Keratinocyte (primary cell): ENCODE measurements around the gene GCC2. TPM values are rescaled to one million over a fixed set of nuclear protein-coding genes. Genes with fewer than 3 reads are reported as not detected.

Experiments used
- DNase-seq: peaks from one replicate; pipeline ENCODE4 v3.0.0-alpha.2; 2011; ENCODE audit warnings: low read depth, missing footprints, low spot score
- FAIRE-seq: peaks from 2 replicates; lab custom pipeline; 2011; peaks lifted over from hg19 to GRCh38; lab: Jason Lieb, UNC
- H2AFZ ChIP-seq: 2 replicates; pipeline ENCODE4 v1.6.0; 2012; ENCODE audit warnings: low read length, control low read depth, inconsistent platforms; ENCODE audit not compliant: control insufficient read depth
- H3K27ac ChIP-seq: 2 replicates; pipeline ENCODE4 v1.5.1; 2011; ENCODE audit warnings: low read length; ENCODE audit not compliant: control insufficient read depth, insufficient read depth
- H3K27me3 ChIP-seq: 3 replicates; pipeline ENCODE4 v1.6.0; 2011; ENCODE audit warnings: low read length; ENCODE audit not compliant: control insufficient read depth, insufficient read depth; ENCODE audit errors: extremely low read depth
- H3K36me3 ChIP-seq, 2 experiments: 2 replicates in 1 of 2; 3 replicates in 1 of 2; pipeline ENCODE4 v1.5.1; 2011; ENCODE audit warnings: low read length in 2 of 2, mild to moderate bottlenecking in 1 of 2; ENCODE audit not compliant: control insufficient read depth in 2 of 2, insufficient read depth in 2 of 2; ENCODE audit errors: extremely low read depth in 1 of 2
- H3K4me1 ChIP-seq: 3 replicates; pipeline ENCODE4 v1.5.1; 2011; ENCODE audit warnings: low read length; ENCODE audit not compliant: control insufficient read depth, insufficient read depth; ENCODE audit errors: extremely low read depth
- H3K4me2 ChIP-seq: 3 replicates; pipeline ENCODE4 v1.6.0; 2011; ENCODE audit warnings: low read depth, low read length; ENCODE audit not compliant: control insufficient read depth, insufficient read depth; ENCODE audit errors: extremely low read depth
- H3K4me3 ChIP-seq, 3 experiments: fragments of 200-600 bp in 1 of 3; sonication (generic) in 1 of 3; 2 replicates in 2 of 3; 3 replicates in 1 of 3; pipeline ENCODE4 v1.5.1; 2011 to 2016; ENCODE audit warnings: low read length in 3 of 3, mild to moderate bottlenecking in 3 of 3, control low read depth in 2 of 3, inconsistent platforms in 1 of 3, low read depth in 1 of 3, mixed read lengths in 1 of 3, mixed run types in 1 of 3, moderate library complexity in 1 of 3; ENCODE audit not compliant: control insufficient read depth in 2 of 3, insufficient read depth in 2 of 3; ENCODE audit errors: extremely low read depth in 1 of 3
- H3K79me2 ChIP-seq: 2 replicates; pipeline ENCODE4 v1.6.0; 2012; ENCODE audit warnings: low read length; ENCODE audit not compliant: control insufficient read depth, insufficient read depth
- H3K9ac ChIP-seq: 3 replicates; pipeline ENCODE4 v1.6.0; 2011; ENCODE audit warnings: low read length; ENCODE audit not compliant: control insufficient read depth, insufficient read depth; ENCODE audit errors: extremely low read depth
- H3K9me1 ChIP-seq: 3 replicates; pipeline ENCODE4 v1.6.0; 2011; ENCODE audit warnings: low read length; ENCODE audit not compliant: control insufficient read depth, insufficient read depth; ENCODE audit errors: extremely low read depth
- H3K9me3 ChIP-seq: 2 replicates; pipeline ENCODE4 v1.5.1; 2012; ENCODE audit warnings: low read depth, low read length; ENCODE audit not compliant: control insufficient read depth
- H4K20me1 ChIP-seq: 3 replicates; pipeline ENCODE4 v1.6.0; 2011; ENCODE audit warnings: low read length; ENCODE audit not compliant: control insufficient read depth, insufficient read depth; ENCODE audit errors: extremely low read depth
- EZH2 ChIP-seq: IDR thresholded peaks from one replicate; pipeline ENCODE4 v1.6.1; 2012; ENCODE audit warnings: inconsistent platforms, mild to moderate bottlenecking, low read length, moderate library complexity
- dilution Hi-C: fragments of 300-500 bp; cut with MboI; formaldehyde crosslinking; loops from one replicate; pipeline ENCODE4 v1.7.0; 2020; ENCODE audit warnings: low sequenced_read_pairs; ENCODE audit not compliant: extremely low pct_ligation_motif_present
- polyA plus RNA-seq, 5 experiments: library from polyadenylated mRNA; depleted of rRNA in 3 of 5; stranded (reverse) in 3 of 5; stranded (forward) in 1 of 5; unstranded in 1 of 5; fragments of >200 nt; gene quantifications; 1 replicate in 1 of 5; 2 replicates in 3 of 5; 3 replicates in 1 of 5; pipeline versions ENCODE4 v1.2.1 to v1.2.3, GENCODE V29; 2011 to 2012; ENCODE audit warnings: missing spikeins in 2 of 5, low read depth in 1 of 5, low replicate concordance in 1 of 5
- TF ChIP-seq, protein P1 (sequence below), 3 experiments: IDR thresholded peaks in 1 of 3; conservative IDR thresholded peaks in 1 of 3; optimal IDR thresholded peaks in 1 of 3; 2 replicates in 2 of 3; 3 replicates in 1 of 3; pipeline versions ENCODE3 to v1.5.1; 2011; ENCODE audit warnings: low read length in 3 of 3, mild to moderate bottlenecking in 3 of 3, moderate library complexity in 2 of 3, control low read depth in 1 of 3, inconsistent platforms in 1 of 3; ENCODE audit not compliant: insufficient read depth in 2 of 3; ENCODE audit errors: extremely low read depth in 1 of 3

Gene GCC2
- polyA plus RNA-seq, 1 donor (not counting 4 experiments of a cell fraction or from before 2014, with no cell fraction given) = 8.4 TPM

DNA sequence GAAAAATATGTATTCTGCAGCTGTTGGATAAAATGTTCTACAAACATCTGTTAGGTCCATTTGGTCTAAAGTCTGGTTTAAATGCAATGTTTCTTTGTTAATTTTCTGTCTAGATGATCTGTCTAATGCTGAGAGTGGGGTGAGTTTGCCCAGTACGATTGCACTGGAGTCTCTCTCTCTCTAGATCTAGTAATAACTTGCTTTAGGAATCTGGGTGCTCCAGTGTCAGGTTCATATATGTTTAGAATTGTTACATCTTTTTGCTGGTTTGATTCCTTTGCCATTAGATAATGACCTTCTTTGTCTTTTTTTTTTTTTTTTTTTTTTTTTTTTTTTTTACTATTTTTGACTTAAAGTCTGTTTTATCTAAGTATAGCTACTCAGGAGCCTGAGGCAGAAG lies 10.4 kb downstream of the GCC2 start:
- H2AFZ ChIP-seq = no peak overlapping the region
- FAIRE-seq (no peak), DNase-seq (no peak)
- no peaks in the 10 kb centered on the region for H3K4me1 ChIP-seq
- peaks cover 5% of the 10 kb centered on the region in 2 experiments for H3K36me3 ChIP-seq
- no peak overlapping the region for H3K4me3 ChIP-seq
- H3K9ac ChIP-seq = no peak overlapping the region
- peaks cover 21% of the 10 kb centered on the region for H3K79me2 ChIP-seq
- no peaks in the 10 kb centered on the region for H3K9me3 ChIP-seq
- no peaks in the 10 kb centered on the region for H3K27me3 ChIP-seq
- no peak overlapping the region for H3K27ac ChIP-seq
- H4K20me1 ChIP-seq = no peaks in the 10 kb centered on the region
- TF ChIP-seq, protein P1, sequence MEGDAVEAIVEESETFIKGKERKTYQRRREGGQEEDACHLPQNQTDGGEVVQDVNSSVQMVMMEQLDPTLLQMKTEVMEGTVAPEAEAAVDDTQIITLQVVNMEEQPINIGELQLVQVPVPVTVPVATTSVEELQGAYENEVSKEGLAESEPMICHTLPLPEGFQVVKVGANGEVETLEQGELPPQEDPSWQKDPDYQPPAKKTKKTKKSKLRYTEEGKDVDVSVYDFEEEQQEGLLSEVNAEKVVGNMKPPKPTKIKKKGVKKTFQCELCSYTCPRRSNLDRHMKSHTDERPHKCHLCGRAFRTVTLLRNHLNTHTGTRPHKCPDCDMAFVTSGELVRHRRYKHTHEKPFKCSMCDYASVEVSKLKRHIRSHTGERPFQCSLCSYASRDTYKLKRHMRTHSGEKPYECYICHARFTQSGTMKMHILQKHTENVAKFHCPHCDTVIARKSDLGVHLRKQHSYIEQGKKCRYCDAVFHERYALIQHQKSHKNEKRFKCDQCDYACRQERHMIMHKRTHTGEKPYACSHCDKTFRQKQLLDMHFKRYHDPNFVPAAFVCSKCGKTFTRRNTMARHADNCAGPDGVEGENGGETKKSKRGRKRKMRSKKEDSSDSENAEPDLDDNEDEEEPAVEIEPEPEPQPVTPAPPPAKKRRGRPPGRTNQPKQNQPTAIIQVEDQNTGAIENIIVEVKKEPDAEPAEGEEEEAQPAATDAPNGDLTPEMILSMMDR (optimal IDR thresholded peaks at IDR 0.05 in 1 of 3, IDR thresholded peaks at IDR 0.05 in 1 of 3, conservative IDR thresholded peaks at IDR 0.05 in 1 of 3; ENCODE audit: extremely low read depth in 1 of 3, insufficient read depth in 2 of 3, low read length in 3 of 3) = no peak
- TF ChIP-seq EZH2 = no peak
- dilution Hi-C loops = no loop called here
- no peaks in the 10 kb centered on the region for H3K9me1 ChIP-seq
- no peak overlapping the region for H3K4me2 ChIP-seq

DNA sequence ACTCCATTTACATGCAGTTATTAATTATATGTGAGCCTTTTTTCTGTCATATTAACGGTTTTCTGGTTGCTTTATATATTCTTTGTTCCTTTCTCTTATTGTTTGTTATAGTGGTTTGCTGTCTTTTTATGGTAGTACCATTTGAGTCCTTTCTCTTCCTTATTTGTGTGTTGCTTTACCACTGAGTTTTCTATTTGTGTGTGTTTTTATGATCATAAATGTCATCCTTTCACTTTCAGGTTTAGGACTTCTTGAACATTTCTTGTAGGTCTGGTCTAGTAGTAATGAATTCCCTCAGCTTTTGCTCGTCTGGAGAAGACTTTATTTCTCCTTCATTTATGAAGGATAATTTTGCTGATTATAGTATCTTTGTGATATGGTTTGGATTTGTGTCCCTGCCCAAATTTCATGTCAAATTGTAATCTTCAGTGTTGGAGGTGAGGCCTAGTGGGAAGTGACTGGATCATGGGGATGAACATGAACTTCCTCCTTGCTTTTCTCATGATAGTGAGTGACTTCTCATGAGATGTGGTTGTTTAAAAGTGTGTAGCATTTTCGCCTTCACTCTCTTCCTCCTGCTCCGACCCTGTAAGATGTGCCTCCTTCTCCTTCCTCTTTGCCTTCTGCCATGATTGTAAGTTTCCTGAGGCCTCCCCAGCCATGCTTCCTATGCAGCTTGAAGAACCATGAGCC lies 11.5 kb downstream of the GCC2 start:
- Histone ChIP-seq H3K9me3 (no peaks in the 10 kb centered on the region), H3K4me3 (no peak overlapping the region), H3K9ac (no peak overlapping the region), H3K79me2 (peaks cover 21% of the 10 kb centered on the region), H3K4me2 (no peak overlapping the region), H3K27me3 (no peaks in the 10 kb centered on the region), H3K27ac (no peak overlapping the region), H3K36me3 (peaks cover 7 to 12% of the 10 kb centered on the region in 2 experiments), H2AFZ (no peak overlapping the region), H3K4me1 (no peaks in the 10 kb centered on the region), H4K20me1 (no peaks in the 10 kb centered on the region), H3K9me1 (no peaks in the 10 kb centered on the region)
- FAIRE-seq (no peak), DNase-seq (no peak)
- dilution Hi-C loops = no loop called here
- TF ChIP-seq, protein P1 (optimal IDR thresholded peaks at IDR 0.05 in 1 of 3, IDR thresholded peaks at IDR 0.05 in 1 of 3, conservative IDR thresholded peaks at IDR 0.05 in 1 of 3; ENCODE audit: extremely low read depth in 1 of 3, insufficient read depth in 2 of 3, low read length in 3 of 3) = no peak
- TF ChIP-seq EZH2 = no peak
